Esophagus squamous epithelium (tissue), 5 donors: ENCODE data around the gene ZNF436. TPM values are rescaled to one million over a fixed set of nuclear protein-coding genes. Genes with fewer than 3 reads are reported as not detected.
A peak's percentile ranks its signal among the peaks of the same experiment; 100 is the strongest.

ENCODE experiments used
- DNase-seq: peaks from one replicate; lab custom pipeline; 2025; lab: John Stamatoyannopoulos, UW
- H3K27ac ChIP-seq, 4 donors: fragments of 200-600 bp; sonication (generic); one replicate each; pipeline ENCODE4 v1.5.1; 2016 to 2019; ENCODE audit warnings: mild to moderate bottlenecking in 1 of 4
- H3K27me3 ChIP-seq, 4 donors: fragments of 200-600 bp; sonication (generic); 1 replicate in 3 of 4; 2 replicates in 1 of 4; pipeline versions ENCODE4 v1.5.1 to v1.6.0; 2017 to 2021; ENCODE audit warnings: antibody characterized with exemption in 1 of 4
- H3K36me3 ChIP-seq, 3 donors: fragments of 200-600 bp; sonication (generic); one replicate each; pipeline ENCODE4 v1.5.1; 2016 to 2019
- H3K4me1 ChIP-seq, 3 donors: fragments of 200-600 bp; sonication (generic); one replicate each; pipeline ENCODE4 v1.5.1; 2017 to 2019
- H3K4me3 ChIP-seq, 4 donors: fragments of 200-600 bp; sonication (generic); 1 replicate in 3 of 4; 2 replicates in 1 of 4; pipeline ENCODE4 v1.5.1; 2016 to 2019; ENCODE audit warnings: mild to moderate bottlenecking in 2 of 4, moderate library complexity in 1 of 4
- H3K9me3 ChIP-seq, 3 donors: fragments of 200-600 bp; sonication (generic); one replicate each; pipeline ENCODE4 v1.5.1; 2016 to 2019
- POLR2A ChIP-seq, 4 donors: fragments of 450-650 bp; IDR thresholded peaks; one replicate each; pipeline ENCODE4 v1.6.1; 2017; ENCODE audit warnings: antibody characterized with exemption in 4 of 4, mild to moderate bottlenecking in 4 of 4, moderate library complexity in 3 of 4
- WGBS, 2 donors: methylation state at CpG; one replicate each; pipeline ENCODE4 v1.1.5; 2018; 5-methylcytosine and 5-hydroxymethylcytosine counted together
- intact Hi-C: fragments of 100-400 bp; cut with DNase I; formaldehyde crosslinking; loops from one replicate; pipeline ENCODE4 v1.15.0; 2022
- total RNA-seq, 4 donors: library from RNA; depleted of rRNA; stranded (reverse); fragments of >200 nt; gene quantifications; one replicate each; pipeline ENCODE4 v1.1.0, GENCODE V29; 2016
- TF ChIP-seq, protein P1 (sequence below), 6 experiments: fragments of 450-650 bp in 4 of 6; fragments of 200-600 bp in 2 of 6; sonication (generic) in 2 of 6; IDR thresholded peaks; one replicate each; pipeline ENCODE4 v1.5.1; 2016 to 2019; ENCODE audit warnings: antibody characterized with exemption in 6 of 6, mild to moderate bottlenecking in 4 of 6, moderate library complexity in 4 of 6
- donor health status: DM: yes; HTN: yes; CAD: no.

The ZNF436 gene
- total RNA-seq, 4 donors from 2014 or later: 14.9 to 33.6 (median 24.8) TPM

DNA sequence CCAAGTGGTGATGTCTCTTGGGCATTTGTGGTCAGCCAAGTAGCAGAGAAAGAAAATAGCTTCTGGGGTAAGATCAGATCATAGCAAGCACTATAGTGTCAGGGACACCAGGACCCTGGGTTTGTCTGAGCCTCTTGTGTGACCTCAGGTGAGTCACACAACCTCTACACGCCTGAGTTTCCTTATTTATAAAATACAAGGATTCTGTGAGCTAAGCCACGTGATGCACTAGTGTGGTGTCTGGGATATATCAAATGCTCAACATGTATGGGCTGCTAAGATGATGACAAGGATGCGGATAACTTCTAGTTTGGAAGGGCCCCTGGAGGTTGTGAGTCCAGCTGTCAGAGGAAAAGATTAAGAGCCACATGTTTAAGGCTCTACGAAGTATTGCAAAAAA, 24.5 kb upstream of the ZNF436 start:
- Histone ChIP-seq H3K27ac (peak overlapping the region; percentile 30 to 82 (median 73)), H3K36me3 (peaks cover 0 to 47% (median 0%) of the 10 kb centered on the region in 3 donors), H3K9me3 (no peaks in the 10 kb centered on the region), H3K27me3 (no peaks in the 10 kb centered on the region), H3K4me3 (no peak overlapping the region), H3K4me1 (peaks cover 0 to 27% (median 22%) of the 10 kb centered on the region in 3 donors)
- no peak for DNase-seq
- intact Hi-C loops: no loop called here
- 23 to 70% methylated on average over 4 of the region's 4 CpGs for WGBS, 2 donors
- no peak for TF ChIP-seq POLR2A (IDR thresholded peaks at IDR 0.05)
- TF ChIP-seq, protein P1, sequence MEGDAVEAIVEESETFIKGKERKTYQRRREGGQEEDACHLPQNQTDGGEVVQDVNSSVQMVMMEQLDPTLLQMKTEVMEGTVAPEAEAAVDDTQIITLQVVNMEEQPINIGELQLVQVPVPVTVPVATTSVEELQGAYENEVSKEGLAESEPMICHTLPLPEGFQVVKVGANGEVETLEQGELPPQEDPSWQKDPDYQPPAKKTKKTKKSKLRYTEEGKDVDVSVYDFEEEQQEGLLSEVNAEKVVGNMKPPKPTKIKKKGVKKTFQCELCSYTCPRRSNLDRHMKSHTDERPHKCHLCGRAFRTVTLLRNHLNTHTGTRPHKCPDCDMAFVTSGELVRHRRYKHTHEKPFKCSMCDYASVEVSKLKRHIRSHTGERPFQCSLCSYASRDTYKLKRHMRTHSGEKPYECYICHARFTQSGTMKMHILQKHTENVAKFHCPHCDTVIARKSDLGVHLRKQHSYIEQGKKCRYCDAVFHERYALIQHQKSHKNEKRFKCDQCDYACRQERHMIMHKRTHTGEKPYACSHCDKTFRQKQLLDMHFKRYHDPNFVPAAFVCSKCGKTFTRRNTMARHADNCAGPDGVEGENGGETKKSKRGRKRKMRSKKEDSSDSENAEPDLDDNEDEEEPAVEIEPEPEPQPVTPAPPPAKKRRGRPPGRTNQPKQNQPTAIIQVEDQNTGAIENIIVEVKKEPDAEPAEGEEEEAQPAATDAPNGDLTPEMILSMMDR (IDR thresholded peaks at IDR 0.05): no peak

DNA sequence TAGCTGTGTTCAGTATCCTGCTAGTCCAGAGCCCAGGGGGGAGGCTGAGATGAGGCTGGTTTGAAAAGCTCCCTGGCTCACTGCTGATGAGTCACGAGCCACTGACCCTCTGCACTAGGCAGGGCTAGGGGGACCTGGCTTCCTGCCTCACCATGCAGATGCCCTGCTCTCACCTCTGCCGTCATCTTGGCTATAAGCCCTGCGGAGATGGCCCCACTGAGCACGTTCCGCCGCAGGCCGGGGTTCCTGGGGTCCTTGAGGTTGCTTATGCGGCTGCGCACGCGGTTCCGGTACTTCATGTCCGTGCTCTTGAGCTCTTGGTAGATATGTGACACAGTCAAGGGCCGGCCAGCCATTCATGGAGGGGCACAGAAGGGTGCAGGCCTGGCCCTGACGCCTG, 24.1 kb upstream of the ZNF436 start:
- no peak for DNase-seq
- 82 to 86% methylated on average over 9 to 13 of the region's 15 CpGs for WGBS, 2 donors
- Histone ChIP-seq H3K4me1 (peaks cover 0 to 27% (median 22%) of the 10 kb centered on the region in 3 donors), H3K9me3 (no peaks in the 10 kb centered on the region), H3K36me3 (peaks cover 0 to 47% (median 0%) of the 10 kb centered on the region in 3 donors), H3K27ac (peak overlapping the region in 3 of 4 donors; percentile 65 to 82 (median 81)), H3K4me3 (no peak overlapping the region), H3K27me3 (no peaks in the 10 kb centered on the region)
- intact Hi-C loops: no loop called here
- TF ChIP-seq POLR2A (IDR thresholded peaks at IDR 0.05): no peak
- TF ChIP-seq, protein P1 (IDR thresholded peaks at IDR 0.05): no peak

DNA sequence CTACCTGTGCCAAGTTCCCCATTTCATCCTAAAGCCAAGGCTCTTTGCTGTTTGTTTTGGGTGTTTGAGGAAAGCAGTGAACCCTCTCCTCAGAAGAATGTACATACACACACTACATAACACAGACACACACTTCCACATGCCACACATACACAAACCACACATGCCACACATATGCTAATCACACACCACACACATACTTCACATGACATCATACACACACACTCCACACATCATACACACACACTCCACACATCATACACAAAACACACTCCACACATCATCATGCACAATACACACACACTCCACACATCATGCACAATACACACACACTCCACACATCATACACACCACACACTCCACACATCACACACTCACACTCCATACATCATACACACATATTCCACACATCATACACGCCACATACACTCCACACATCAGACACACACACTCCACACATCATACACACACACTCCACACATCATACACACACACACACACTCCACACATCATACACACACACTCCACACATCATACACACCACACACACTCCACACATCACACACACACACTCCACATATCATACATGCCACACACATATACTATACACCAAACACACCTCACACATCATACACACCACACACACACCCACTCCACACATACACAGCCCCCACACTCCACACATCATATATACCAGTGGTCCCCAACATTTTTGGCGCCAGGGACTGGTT, 22.7 kb upstream of the ZNF436 start:
- H3K27me3 ChIP-seq: no peaks in the 10 kb centered on the region
- TF ChIP-seq POLR2A (IDR thresholded peaks at IDR 0.05): no peak
- TF ChIP-seq, protein P1 (IDR thresholded peaks at IDR 0.05): no peak
- no peak for DNase-seq
- H3K9me3 ChIP-seq: no peaks in the 10 kb centered on the region
- H3K36me3 ChIP-seq: peaks cover 0 to 44% (median 0%) of the 10 kb centered on the region in 3 donors
- no peak overlapping the region for H3K27ac ChIP-seq
- intact Hi-C loops: no loop called here
- H3K4me1 ChIP-seq: peaks cover 0 to 27% (median 22%) of the 10 kb centered on the region in 3 donors
- no peak overlapping the region for H3K4me3 ChIP-seq
- WGBS, 2 donors: 62 to 71% methylated on average over 2 of the region's 2 CpGs

DNA sequence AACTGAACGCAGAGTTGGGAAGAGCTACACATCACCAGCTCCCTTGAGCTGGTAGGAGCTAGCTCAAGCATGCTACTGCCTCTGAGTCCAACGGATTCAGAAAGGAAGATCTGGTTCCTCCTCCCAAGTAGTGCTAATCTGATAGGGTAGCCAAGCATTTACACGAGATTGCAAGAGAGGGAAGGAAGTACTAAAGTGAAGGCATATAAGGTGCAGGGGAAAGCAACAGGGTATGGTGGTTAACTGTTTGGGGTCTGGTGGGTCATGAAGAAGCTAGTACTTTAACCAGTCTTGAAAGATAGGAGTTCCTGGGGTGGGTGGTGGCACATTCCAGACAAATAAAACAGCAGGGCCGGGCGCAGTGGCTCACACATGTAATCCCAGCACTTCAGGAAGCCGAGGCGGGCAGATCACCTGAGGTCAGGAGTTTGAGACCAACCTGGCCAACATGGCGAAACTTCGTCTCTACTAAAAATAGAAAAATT, 20.2 kb upstream of the ZNF436 start:
- Histone ChIP-seq H3K27me3 (no peaks in the 10 kb centered on the region), H3K4me3 (no peak overlapping the region), H3K4me1 (peaks cover 0 to 30% (median 20%) of the 10 kb centered on the region in 3 donors), H3K9me3 (no peaks in the 10 kb centered on the region), H3K36me3 (peaks cover 0 to 40% (median 0%) of the 10 kb centered on the region in 3 donors), H3K27ac (no peak overlapping the region)
- intact Hi-C loops: no loop called here
- TF ChIP-seq POLR2A (IDR thresholded peaks at IDR 0.05): no peak
- TF ChIP-seq, protein P1 (IDR thresholded peaks at IDR 0.05): no peak
- no peak for DNase-seq
- 73 to 74% methylated on average over 8 of the region's 9 CpGs for WGBS, 2 donors

DNA sequence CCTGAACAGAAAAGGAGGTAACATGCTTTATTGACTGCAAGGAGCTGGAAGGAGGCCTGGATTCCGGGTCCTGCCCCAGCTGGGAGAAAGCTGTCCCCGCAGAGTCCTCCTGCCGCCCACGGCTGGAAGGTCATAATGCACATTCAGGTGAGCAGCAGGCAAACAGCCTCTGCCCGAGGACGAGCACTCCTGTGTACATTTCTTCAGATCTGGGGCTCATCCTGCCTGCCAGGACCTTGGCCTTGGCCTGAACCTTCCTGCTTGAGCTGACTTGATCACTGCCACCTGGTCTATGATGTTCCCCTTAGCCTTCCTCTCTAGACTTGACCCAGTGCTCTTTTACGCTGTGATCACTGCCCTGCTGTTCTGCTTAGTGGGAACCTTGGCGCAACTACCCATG, 17.9 kb upstream of the ZNF436 start:
- H3K9me3 ChIP-seq: no peaks in the 10 kb centered on the region

More for the DNA sequence above, 17.9 kb upstream of the ZNF436 start:
- H3K4me3 ChIP-seq: no peak overlapping the region
- intact Hi-C loops: no loop called here
- H3K27ac ChIP-seq: no peak overlapping the region
- WGBS, 2 donors: 85 to 94% methylated on average over 2 to 6 of the region's 8 CpGs
- no peak for DNase-seq
- no peaks in the 10 kb centered on the region for H3K27me3 ChIP-seq
- H3K36me3 ChIP-seq: peaks cover 0 to 29% (median 0%) of the 10 kb centered on the region in 3 donors
- peaks cover 9 to 28% (median 21%) of the 10 kb centered on the region in 3 donors for H3K4me1 ChIP-seq
- no peak for TF ChIP-seq POLR2A (IDR thresholded peaks at IDR 0.05)
- TF ChIP-seq, protein P1 (IDR thresholded peaks at IDR 0.05): no peak
